Measurements from ENCODE around the gene EHD1.

- TF ChIP-seq CTCF (IDR thresholded peaks at IDR 0.05) (no peak), EP300 (IDR thresholded peaks at IDR 0.05) (no peak), POLR2A (IDR thresholded peaks at IDR 0.05) (no peak)
Observed at GRCh38 chr11:64903291-64903833, 24.9 kb upstream of the EHD1 start.

Data from ovary (tissue), 3 donors.